PC-3 (cell line): ENCODE measurements around the gene FBXO9. TPM values are rescaled to one million over a fixed set of nuclear protein-coding genes. Genes with fewer than 3 reads are reported as not detected.

Experiments
- ATAC-seq: fragments of 200-7000 bp; cut with Tn5 transposase; 2 replicates; pipeline ENCODE4 v1.9.1; 2020; ENCODE audit warnings: mild to moderate bottlenecking, moderate library complexity
- BruUV-seq: library from RNA; stranded (reverse); fragments of 400-500 nt; replicated peaks from 2 replicates; lab custom pipeline; 2021; lab: Mats Ljungman, UMichigan
- CTCF ChIA-PET: fragments of 300-600 bp; sonication (Branson Sonifier 250); formaldehyde crosslinking; loops from one replicate; lab custom pipeline; 2022; ENCODE audit warnings: antibody characterized with exemption; lab: Charles Lee
- POLR2A ChIA-PET: fragments of 300-600 bp; sonication (Branson Sonifier 250); formaldehyde crosslinking; loops from one replicate; lab custom pipeline; 2022; ENCODE audit warnings: antibody characterized with exemption; ENCODE audit not compliant: unreplicated experiment; lab: Charles Lee
- DNase-seq: peaks from one replicate; pipeline ENCODE4 v3.0.0-alpha.2; 2015
- H2AFZ ChIP-seq: fragments of 300-600 bp; sonication (generic); 2 replicates; pipeline ENCODE4 v1.6.0; 2016; ENCODE audit warnings: antibody characterized with exemption, low read length
- H3F3A ChIP-seq: fragments of 300-600 bp; sonication (generic); one replicate; pipeline ENCODE4 v1.6.0; 2017; ENCODE audit warnings: antibody characterized with exemption, low read length, control low read depth, mild to moderate bottlenecking; ENCODE audit not compliant: unreplicated experiment
- H3K27ac ChIP-seq: fragments of 300-600 bp; sonication (generic); 2 replicates; pipeline ENCODE4 v1.5.1; 2016; ENCODE audit warnings: mild to moderate bottlenecking, low read length
- H3K27me3 ChIP-seq: fragments of 300-600 bp; sonication (generic); 2 replicates; pipeline ENCODE4 v1.6.1; 2016; ENCODE audit warnings: low read length, mixed read lengths
- H3K36me3 ChIP-seq: fragments of 300-600 bp; sonication (generic); 2 replicates; pipeline ENCODE4 v1.6.1; 2016; ENCODE audit warnings: low read depth, mixed run types, low read length, mixed read lengths
- H3K4me1 ChIP-seq: fragments of 300-600 bp; sonication (generic); 2 replicates; pipeline ENCODE4 v1.5.1; 2016; ENCODE audit warnings: low read length; ENCODE audit not compliant: insufficient read depth
- H3K4me2 ChIP-seq: fragments of 300-600 bp; sonication (generic); 2 replicates; pipeline ENCODE4 v1.6.0; 2016; ENCODE audit warnings: low read length
- H3K4me3 ChIP-seq: fragments of 300-600 bp; sonication (generic); 2 replicates; pipeline ENCODE4 v1.5.1; 2016; ENCODE audit warnings: mild to moderate bottlenecking, low read length, mixed read lengths
- H3K79me2 ChIP-seq: fragments of 300-600 bp; sonication (generic); 2 replicates; pipeline ENCODE4 v1.6.1; 2017; ENCODE audit warnings: low read length, mixed read lengths
- H3K9ac ChIP-seq: fragments of 300-600 bp; sonication (generic); 2 replicates; pipeline ENCODE4 v1.6.0; 2016; ENCODE audit warnings: mild to moderate bottlenecking, low read length
- H3K9me2 ChIP-seq: fragments of 300-600 bp; sonication (generic); replicated peaks from 2 replicates; pipeline ENCODE4 v1.6.1; 2016; ENCODE audit warnings: mixed run types, low read length, mixed read lengths
- H3K9me3 ChIP-seq: fragments of 300-600 bp; sonication (generic); 2 replicates; pipeline ENCODE4 v1.6.1; 2016; ENCODE audit warnings: low read length, mixed read lengths
- H4K20me1 ChIP-seq: fragments of 300-600 bp; sonication (generic); 2 replicates; pipeline ENCODE4 v1.6.1; 2016; ENCODE audit warnings: low read length, mixed read lengths
- CTCF ChIP-seq: fragments of 300-600 bp; sonication (generic); conservative IDR thresholded peaks from 2 replicates; pipeline ENCODE4 v1.5.1; 2017; ENCODE audit warnings: antibody characterized with exemption, low read depth, mild to moderate bottlenecking, low read length
- EZH2 ChIP-seq: fragments of 300-600 bp; sonication (generic); IDR thresholded peaks from one replicate; pipeline ENCODE4 v1.6.1; 2017; ENCODE audit warnings: antibody characterized with exemption, mild to moderate bottlenecking, low read length; ENCODE audit not compliant: unreplicated experiment
- EZH2phosphoT487 ChIP-seq: fragments of 300-600 bp; sonication (generic); IDR thresholded peaks from 2 replicates; pipeline ENCODE4 v1.6.1; 2018; ENCODE audit warnings: mild to moderate bottlenecking, antibody characterized with exemption, low read length, borderline replicate concordance
- intact Hi-C: fragments of 100-400 bp; cut with micrococcal nuclease; formaldehyde crosslinking; loops from 2 replicates; pipeline ENCODE4 v1.9.0; 2023
- total RNA-seq: library from RNA; depleted of rRNA; stranded (reverse); fragments of >200 nt; gene quantifications from 2 replicates; pipeline ENCODE4 v1.2.3, GENCODE V29; 2014

Gene FBXO9
- total RNA-seq, 1 experiment from 2014 or later: 54.6 TPM

GRCh38 chr6:53043581-53043980 is 21.6 kb upstream of the FBXO9 start:
- BruUV-seq: no TSS peak
- H3K9ac ChIP-seq: no peak overlapping the region

GRCh38 chr6:53044071-53044470 is 21.1 kb upstream of the FBXO9 start:
- Histone ChIP-seq H3K27me3 (no peaks in the 10 kb centered on the region), H3K4me3 (no peak overlapping the region), H3F3A (peaks cover 12% of the 10 kb centered on the region), H3K4me2 (peak overlapping the region; percentile 47), H3K36me3 (peaks cover 15% of the 10 kb centered on the region), H3K9ac (no peak overlapping the region), H3K79me2 (0 out of 2 replicates have a peak, but pooled peaks cover 12% of the 10 kb centered on the region), H3K9me2 (no peaks in the 10 kb centered on the region), H3K27ac (peak overlapping the region; percentile 54), H2AFZ (no peak overlapping the region), H3K4me1 (peaks cover 54% of the 10 kb centered on the region), H3K9me3 (no peaks in the 10 kb centered on the region), H4K20me1 (no peaks in the 10 kb centered on the region)
- DNase-seq: no peak
- CTCF ChIA-PET: interaction anchor here (0.6 kb wide), 1 partner anchor 20 kb away, joined by 3 read pairs; no protein-coding TSS in a partner anchor
- ATAC-seq: no peak
- POLR2A ChIA-PET: interaction anchor here (0.6 kb wide), 2 partner anchors 372 to 810 kb away, joined by 3 read pairs; no protein-coding TSS in a partner anchor
- intact Hi-C loops: no loop called here
- TF ChIP-seq EZH2phosphoT487: no peak
- no peak for TF ChIP-seq EZH2
- no peak for TF ChIP-seq CTCF
- BruUV-seq: no TSS peak

More at GRCh38 chr6:53043581-53043980, 21.6 kb upstream of the FBXO9 start:
- H3K79me2 ChIP-seq: 0 out of 2 replicates have a peak, but pooled peaks cover 12% of the 10 kb centered on the region
- H3K27me3 ChIP-seq: no peaks in the 10 kb centered on the region
- ATAC-seq (peak; percentile 26), DNase-seq (peak; percentile 74)
- H3K4me3 ChIP-seq: no peak overlapping the region
- ChIA-PET CTCF (interaction anchor here (0.6 kb wide), 1 partner anchor 211 kb away, joined by 6 read pairs; no protein-coding TSS in a partner anchor), POLR2A (interaction anchor here (0.5 to 0.6 kb wide), 3 partner anchors 371 to 810 kb away, joined by 3 read pairs; no protein-coding TSS in a partner anchor)
- no peaks in the 10 kb centered on the region for H4K20me1 ChIP-seq
- H3K9me3 ChIP-seq: no peaks in the 10 kb centered on the region
- peaks cover 15% of the 10 kb centered on the region for H3K36me3 ChIP-seq
- H3K4me1 ChIP-seq: peaks cover 49% of the 10 kb centered on the region
- intact Hi-C loops: no loop called here
- TF ChIP-seq EZH2phosphoT487: no peak
- TF ChIP-seq EZH2: no peak
- no peak for TF ChIP-seq CTCF
- peak overlapping the region; percentile 47 for H3K4me2 ChIP-seq
- H3F3A ChIP-seq: peaks cover 7% of the 10 kb centered on the region
- H2AFZ ChIP-seq: no peak overlapping the region
- H3K9me2 ChIP-seq: no peaks in the 10 kb centered on the region
- peak overlapping the region; percentile 54 for H3K27ac ChIP-seq

- DNase-seq (no peak), ATAC-seq (no peak)
- 0 out of 2 replicates have a peak, but pooled peaks cover 12% of the 10 kb centered on the region for H3K79me2 ChIP-seq
- H3K9me2 ChIP-seq: no peaks in the 10 kb centered on the region
- H3K27ac ChIP-seq: no peak overlapping the region
- H3K27me3 ChIP-seq: no peaks in the 10 kb centered on the region
- POLR2A ChIA-PET: no interaction called here
- H3K9me3 ChIP-seq: no peaks in the 10 kb centered on the region
- CTCF ChIA-PET: interaction anchor here (0.6 kb wide), 1 partner anchor 20 kb away, joined by 3 read pairs; no protein-coding TSS in a partner anchor
- H2AFZ ChIP-seq: no peak overlapping the region
- peaks cover 58% of the 10 kb centered on the region for H3K4me1 ChIP-seq
- BruUV-seq: no TSS peak
- H3K9ac ChIP-seq: no peak overlapping the region
- TF ChIP-seq CTCF (no peak), EZH2phosphoT487 (no peak), EZH2 (no peak)
- H4K20me1 ChIP-seq: no peaks in the 10 kb centered on the region
- H3K36me3 ChIP-seq: peaks cover 13% of the 10 kb centered on the region
- intact Hi-C loops: no loop called here
- H3K4me3 ChIP-seq: no peak overlapping the region
- peaks cover 13% of the 10 kb centered on the region for H3F3A ChIP-seq
- 0 out of 2 replicates have a peak overlapping the region, but pooled peaks have one; percentile 47 for H3K4me2 ChIP-seq
Observed at GRCh38 chr6:53044572-53044971, 20.6 kb upstream of the FBXO9 start.
